ENCODE results near the gene WNT9A. TPM values are rescaled to one million over a fixed set of nuclear protein-coding genes. Genes with fewer than 3 reads are reported as not detected.
"Not testable (repeated sequence)": the region's sequence is repeated elsewhere in the genome, so short reads cannot be mapped to it uniquely, and the experiment has no call there.

The WNT9A gene
- total RNA-seq, 2 experiments from 2014 or later = 0.08 to 0.09 TPM

DNA sequence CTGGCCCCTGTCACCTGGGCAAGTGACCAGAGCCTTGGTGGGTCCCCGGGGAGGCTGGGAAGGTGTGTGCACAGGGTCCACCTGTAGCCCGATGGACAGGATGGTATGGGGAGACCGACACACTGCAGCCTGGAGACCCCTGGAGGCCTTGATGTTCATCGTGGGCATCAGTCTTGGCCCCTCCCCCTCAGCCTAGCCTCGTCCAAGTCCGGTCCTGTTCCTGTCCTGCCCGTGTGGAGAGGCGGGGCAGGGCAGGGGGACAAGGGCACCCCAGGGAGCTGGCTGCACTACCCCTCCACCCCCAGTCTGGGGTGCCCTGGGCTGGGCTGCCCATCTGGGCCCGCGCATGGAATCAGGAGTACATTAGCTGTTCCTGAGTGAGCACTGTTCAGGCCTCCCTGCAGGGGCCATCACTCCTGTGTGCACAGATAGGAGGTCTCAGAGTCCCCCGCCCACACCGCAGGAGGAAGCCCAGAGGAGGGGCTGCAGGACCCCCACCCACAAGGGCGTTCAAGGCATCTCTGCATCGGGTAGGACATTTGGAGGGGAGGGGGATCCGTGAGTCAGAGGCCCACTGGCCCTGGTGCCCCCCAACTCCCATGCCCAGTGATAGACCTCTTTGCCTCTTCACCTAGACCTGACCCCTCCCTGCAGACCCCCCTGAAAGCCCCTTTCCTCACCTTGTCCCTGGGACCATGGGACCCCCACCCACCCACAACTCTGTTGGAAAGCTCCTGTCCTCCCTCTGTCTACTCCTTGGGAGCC is 63.2 kb downstream of the WNT9A start:
- H3K27me3 Mint-ChIP-seq = peaks cover 6% of the 10 kb centered on the region
- no peaks in the 10 kb centered on the region for H3K36me3 Mint-ChIP-seq
- ATAC-seq (ENCODE audit: low read depth) (no peak), DNase-seq (peak; percentile 28)
- POLR2A ChIA-PET = no interaction called here
- no peak overlapping the region for H3K27ac Mint-ChIP-seq
- peaks cover 9% of the 10 kb centered on the region for H3K4me1 Mint-ChIP-seq
- H3K4me3 Mint-ChIP-seq = no peak overlapping the region
- no peaks in the 10 kb centered on the region for H3K9me3 Mint-ChIP-seq

- Mint-ChIP-seq H3K27me3 (peaks cover 7% of the 10 kb centered on the region), H3K36me3 (no peaks in the 10 kb centered on the region), H3K9me3 (no peaks in the 10 kb centered on the region), H3K4me3 (no peak overlapping the region), H3K27ac (no peak overlapping the region), H3K4me1 (peaks cover 9% of the 10 kb centered on the region)
- DNase-seq = peak; percentile 23
- ATAC-seq (ENCODE audit: low read depth) = no peak
- POLR2A ChIA-PET = no interaction called here
These were observed 64.0 kb downstream of the WNT9A start for GRCh38 chr1:227883641-227884301.

GRCh38 chr1:227883073-227883520 is 64.6 kb downstream of the WNT9A start:
- peaks cover 9% of the 10 kb centered on the region for H3K4me1 Mint-ChIP-seq
- no peak overlapping the region for H3K27ac Mint-ChIP-seq
- peak; percentile 24 for DNase-seq
- no peak for ATAC-seq (ENCODE audit: low read depth)
- POLR2A ChIA-PET = no interaction called here
- no peak overlapping the region for H3K4me3 Mint-ChIP-seq
- peaks cover 7% of the 10 kb centered on the region for H3K27me3 Mint-ChIP-seq
- no peaks in the 10 kb centered on the region for H3K36me3 Mint-ChIP-seq
- H3K9me3 Mint-ChIP-seq = no peaks in the 10 kb centered on the region

- POLR2A ChIA-PET = no interaction called here
- H3K27me3 Mint-ChIP-seq = peaks cover 7% of the 10 kb centered on the region
- peaks cover 4% of the 10 kb centered on the region for H3K4me1 Mint-ChIP-seq
- ATAC-seq (ENCODE audit: low read depth) = no peak
- H3K4me3 Mint-ChIP-seq = no peak overlapping the region
- no peak for DNase-seq
- no peak overlapping the region for H3K27ac Mint-ChIP-seq
- H3K9me3 Mint-ChIP-seq = peaks cover 1% of the 10 kb centered on the region
- peaks cover 2% of the 10 kb centered on the region for H3K36me3 Mint-ChIP-seq
These were observed 67.3 kb downstream of the WNT9A start for GRCh38 chr1:227880342-227880924.

DNA sequence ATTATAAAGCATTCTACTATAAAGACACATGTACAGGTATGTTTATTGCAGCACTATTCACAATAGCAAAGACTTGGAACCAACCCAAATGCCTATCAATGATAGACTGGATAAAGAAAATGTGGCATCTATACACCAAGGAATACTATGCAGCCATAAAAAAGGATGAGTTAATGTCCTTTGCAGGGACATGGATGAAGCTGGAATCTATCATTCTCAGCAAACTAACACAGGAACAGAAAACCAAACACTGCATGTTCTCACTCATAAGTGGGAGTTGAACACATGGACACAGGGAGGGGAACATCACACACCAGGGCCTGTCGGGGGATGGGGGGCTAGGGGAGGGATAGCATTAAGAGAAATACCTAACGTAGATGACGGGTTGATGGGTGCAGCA is 69.9 kb downstream of the WNT9A start:
- Mint-ChIP-seq H3K27me3 (peaks cover 20% of the 10 kb centered on the region), H3K9me3 (peaks cover 10% of the 10 kb centered on the region)
- DNase-seq; ATAC-seq (ENCODE audit: low read depth); H3K4me1 Mint-ChIP-seq; H3K4me3 Mint-ChIP-seq; H3K36me3 Mint-ChIP-seq; H3K27ac Mint-ChIP-seq; POLR2A ChIA-PET: not testable (repeated sequence)

- H3K27ac Mint-ChIP-seq; DNase-seq; POLR2A ChIA-PET; ATAC-seq (ENCODE audit: low read depth); H3K36me3 Mint-ChIP-seq; H3K4me3 Mint-ChIP-seq: not testable (repeated sequence)
- H3K9me3 Mint-ChIP-seq = peaks cover 11% of the 10 kb centered on the region
- H3K4me1 Mint-ChIP-seq = peaks cover 17% of the 10 kb centered on the region
- H3K27me3 Mint-ChIP-seq = peaks cover 13% of the 10 kb centered on the region
These were observed 75.8 kb downstream of the WNT9A start for GRCh38 chr1:227871892-227872291.

GRCh38 chr1:227870366-227870765 is 77.4 kb downstream of the WNT9A start:
- Mint-ChIP-seq H3K4me1 (peaks cover 17% of the 10 kb centered on the region), H3K4me3 (peak overlapping the region; percentile 29), H3K36me3 (no peaks in the 10 kb centered on the region), H3K27ac (no peak overlapping the region), H3K9me3 (peaks cover 11% of the 10 kb centered on the region), H3K27me3 (peaks cover 13% of the 10 kb centered on the region)
- POLR2A ChIA-PET = no interaction called here
- ATAC-seq (ENCODE audit: low read depth) = no peak
- no peak for DNase-seq

GRCh38 chr1:227869851-227870305 is 77.9 kb downstream of the WNT9A start:
- Mint-ChIP-seq H3K9me3 (peaks cover 12% of the 10 kb centered on the region), H3K36me3 (no peaks in the 10 kb centered on the region), H3K27me3 (peaks cover 8% of the 10 kb centered on the region), H3K4me3 (peak overlapping the region; percentile 29), H3K4me1 (peaks cover 17% of the 10 kb centered on the region), H3K27ac (peak overlapping the region; percentile 14)
- POLR2A ChIA-PET = no interaction called here
- ATAC-seq (ENCODE audit: low read depth) (peak; percentile 50), DNase-seq (peak; percentile 38)

DNA sequence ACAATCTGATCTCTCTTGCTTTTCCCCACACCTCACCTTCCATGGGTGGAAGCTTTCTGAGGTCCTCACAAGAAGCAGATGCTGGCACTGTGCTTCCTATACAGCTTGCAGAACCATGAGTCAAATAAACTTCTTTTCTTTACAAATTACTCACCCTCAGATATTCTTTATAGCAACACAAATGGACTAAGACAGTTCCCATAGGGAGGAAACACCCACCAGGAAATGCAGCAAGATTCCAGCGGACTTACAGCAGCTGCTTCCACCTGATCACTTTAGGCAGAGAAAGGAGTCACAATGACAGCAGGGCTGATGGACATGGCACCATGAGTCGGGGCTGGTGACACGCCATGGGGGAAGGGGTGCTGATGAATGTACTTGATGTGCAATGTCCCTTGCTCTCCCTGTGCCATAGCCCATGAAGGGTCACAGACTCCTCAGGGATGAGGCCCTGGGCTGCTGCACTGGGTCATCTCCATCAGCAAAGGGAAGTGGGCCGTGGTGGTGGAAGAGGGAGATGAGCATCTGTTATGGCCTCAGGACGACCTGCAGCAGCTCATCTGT is 78.4 kb downstream of the WNT9A start:
- Mint-ChIP-seq H3K4me3 (no peak overlapping the region), H3K9me3 (peaks cover 13% of the 10 kb centered on the region), H3K27ac (no peak overlapping the region), H3K36me3 (no peaks in the 10 kb centered on the region), H3K4me1 (peaks cover 17% of the 10 kb centered on the region), H3K27me3 (peaks cover 8% of the 10 kb centered on the region)
- POLR2A ChIA-PET = no interaction called here
- ATAC-seq (ENCODE audit: low read depth) (no peak), DNase-seq (no peak)

Small RNA genes within 50 kb of the gene (microRNA-seq; reads per million reads assigned to microRNA genes)
- gene MIR5008 = not detected

Other genes with a start within 250 kb of the WNT9A start
- gene JMJD4, start 212.6 kb downstream of the WNT9A start, total RNA-seq = 10 to 100 TPM; 20.4 to 21.6 TPM
- gene SNAP47, start 212.5 kb downstream of the WNT9A start, total RNA-seq = 10 to 100 TPM; 29.0 to 29.2 TPM
- not detected for gene PRSS38, start 132.3 kb downstream of the WNT9A start, total RNA-seq
- gene WNT3A, start 59.1 kb upstream of the WNT9A start, total RNA-seq = not detected
- 100 to 1,000 TPM; 266 to 284 TPM for gene ARF1, start 134.8 kb upstream of the WNT9A start, total RNA-seq
- 10 to 100 TPM; 25.2 to 29.2 TPM for gene C1orf35, start 155.4 kb upstream of the WNT9A start, total RNA-seq
- 10 to 100 TPM; 53.6 to 53.7 TPM for gene MRPL55, start 161.4 kb upstream of the WNT9A start, total RNA-seq
- 100 to 1,000 TPM; 289 to 327 TPM for gene GUK1, start 192.3 kb upstream of the WNT9A start, total RNA-seq
- gene GJC2, start 202.0 kb upstream of the WNT9A start, total RNA-seq = 1 to 10 TPM; 6.2 to 7.7 TPM
- gene IBA57, start 217.9 kb upstream of the WNT9A start, total RNA-seq = 10 to 100 TPM in 1 of 2 experiments, 1 to 10 TPM in 1; 9.7 to 12.2 TPM

All from activated naive CD8-positive, alpha-beta T cell treated with anti-CD3 and anti-CD28 coated beads, Interleukin-2, amount 10 ng/mL, durations not matched to agents 7 days and 5 days (primary cell).